Gastrocnemius medialis (tissue), 4 donors: ENCODE data around the gene BCL7A. TPM values are rescaled to one million over a fixed set of nuclear protein-coding genes. Genes with fewer than 3 reads are reported as not detected.

Source experiments
- ATAC-seq, 2 donors: fragments of 150-250 bp; one replicate each; pipeline ENCODE4 v1.9.1; 2016
- DNase-seq, 2 donors: peaks; one replicate each; pipeline ENCODE4 v3.0.0-alpha.2; 2019
- H3K27ac ChIP-seq, 4 donors: fragments of 200-600 bp; sonication (generic); 1 replicate in 1 of 4; 2 replicates in 3 of 4; pipeline ENCODE4 v1.5.1; 2016 to 2018; ENCODE audit warnings: mild to moderate bottlenecking in 2 of 4, moderate library complexity in 1 of 4
- H3K27me3 ChIP-seq, 3 donors: fragments of 200-600 bp; sonication (generic) in 2 of 3; 1 replicate in 1 of 3; 2 replicates in 2 of 3; pipeline versions ENCODE4 v1.5.1 to v1.6.0; 2016 to 2019; ENCODE audit warnings: mild to moderate bottlenecking in 1 of 3, moderate library complexity in 1 of 3
- H3K36me3 ChIP-seq, 2 donors: fragments of 200-600 bp; sonication (generic) in 1 of 2; one replicate each; pipeline ENCODE4 v1.5.1; 2017 to 2018
- H3K4me1 ChIP-seq, 2 donors: fragments of 200-600 bp; sonication (generic) in 1 of 2; one replicate each; pipeline ENCODE4 v1.5.1; 2016 to 2017; ENCODE audit warnings: mild to moderate bottlenecking in 2 of 2
- H3K4me3 ChIP-seq, 4 donors: fragments of 200-600 bp; sonication (generic) in 3 of 4; 1 replicate in 1 of 4; 2 replicates in 3 of 4; pipeline ENCODE4 v1.5.1; 2016 to 2019; ENCODE audit warnings: mild to moderate bottlenecking in 2 of 4
- H3K9me3 ChIP-seq, 3 donors: fragments of 200-600 bp; sonication (generic) in 2 of 3; 1 replicate in 1 of 3; 2 replicates in 2 of 3; pipeline ENCODE4 v1.5.1; 2016 to 2019
- CTCF ChIP-seq, 5 experiments: fragments of 450-650 bp in 3 of 5; fragments of 200-600 bp in 2 of 5; sonication (generic) in 2 of 5; IDR thresholded peaks in 4 of 5; conservative IDR thresholded peaks in 1 of 5; 1 replicate in 4 of 5; 2 replicates in 1 of 5; pipeline ENCODE4 v1.5.1; 2016 to 2019; ENCODE audit warnings: antibody characterized with exemption in 5 of 5, mild to moderate bottlenecking in 3 of 5, moderate library complexity in 3 of 5
- POLR2A ChIP-seq, 2 donors: fragments of 450-650 bp; IDR thresholded peaks; one replicate each; pipeline ENCODE4 v1.6.1; 2017; ENCODE audit warnings: antibody characterized with exemption in 2 of 2, mild to moderate bottlenecking in 2 of 2, moderate library complexity in 2 of 2
- in situ Hi-C, 4 donors: fragments of 200-750 bp; cut with MboI; loops; one replicate each; pipeline versions ENCODE4 v1.15.0 to v1.8.0; 2017; ENCODE audit warnings: low sequenced_read_pairs in 4 of 4
- intact Hi-C: fragments of 100-400 bp; cut with DNase I; formaldehyde crosslinking; loops from one replicate; pipeline ENCODE4 v1.15.1; 2023; ENCODE audit warnings: low total_unique reads
- total RNA-seq, 4 donors: library from RNA; depleted of rRNA; stranded (reverse); fragments of >200 nt; gene quantifications; one replicate each; pipeline versions ENCODE4 v1.1.0 to v1.2.3, GENCODE V29; 2016

Gene BCL7A
- total RNA-seq, 4 donors from 2014 or later: 9.8 to 23.5 (median 13.7) TPM

GRCh38 chr12:121980191-121980891 is 41.3 kb upstream of the BCL7A start:
- no peak for DNase-seq
- H3K9me3 ChIP-seq: no peaks in the 10 kb centered on the region
- no peaks in the 10 kb centered on the region for H3K36me3 ChIP-seq
- TF ChIP-seq POLR2A (IDR thresholded peaks at IDR 0.05): no peak
- TF ChIP-seq CTCF (IDR thresholded peaks at IDR 0.05 in 4 of 5, conservative IDR thresholded peaks at IDR 0.05 in 1 of 5): no peak
- intact Hi-C loops: no loop called here
- H3K4me3 ChIP-seq: no peak overlapping the region
- no peak for ATAC-seq
- no peak overlapping the region for H3K27ac ChIP-seq
- no peaks in the 10 kb centered on the region for H3K27me3 ChIP-seq
- H3K4me1 ChIP-seq: peaks cover 0 to under 1% of the 10 kb centered on the region in 2 donors
- in situ Hi-C loops: no loop called here

- intact Hi-C loops: no loop called here
These were observed 40.8 kb upstream of the BCL7A start for GRCh38 chr12:121980892-121981272.

GRCh38 chr12:121981456-121981855 is 40.2 kb upstream of the BCL7A start:
- H3K4me1 ChIP-seq: no peaks in the 10 kb centered on the region
- H3K4me3 ChIP-seq: no peak overlapping the region
- no peaks in the 10 kb centered on the region for H3K36me3 ChIP-seq
- no peaks in the 10 kb centered on the region for H3K27me3 ChIP-seq
- no peak overlapping the region for H3K27ac ChIP-seq
- no peak for ATAC-seq
- TF ChIP-seq POLR2A (IDR thresholded peaks at IDR 0.05) (no peak), CTCF (IDR thresholded peaks at IDR 0.05 in 4 of 5, conservative IDR thresholded peaks at IDR 0.05 in 1 of 5) (no peak)
- intact Hi-C loops (no loop called here), in situ Hi-C loops (no loop called here)
- H3K9me3 ChIP-seq: no peaks in the 10 kb centered on the region
- DNase-seq: no peak

More at GRCh38 chr12:121980892-121981272, 40.8 kb upstream of the BCL7A start:
- H3K27me3 ChIP-seq: no peaks in the 10 kb centered on the region
- H3K4me3 ChIP-seq: no peak overlapping the region
- no peaks in the 10 kb centered on the region for H3K36me3 ChIP-seq
- no peak for ATAC-seq
- TF ChIP-seq POLR2A (IDR thresholded peaks at IDR 0.05): no peak
- no peak for TF ChIP-seq CTCF (IDR thresholded peaks at IDR 0.05 in 4 of 5, conservative IDR thresholded peaks at IDR 0.05 in 1 of 5)
- no peaks in the 10 kb centered on the region for H3K4me1 ChIP-seq
- DNase-seq: no peak
- in situ Hi-C loops: no loop called here
- H3K9me3 ChIP-seq: no peaks in the 10 kb centered on the region
- H3K27ac ChIP-seq: no peak overlapping the region

- in situ Hi-C loops: no loop called here
- TF ChIP-seq POLR2A (IDR thresholded peaks at IDR 0.05) (no peak), CTCF (IDR thresholded peaks at IDR 0.05 in 4 of 5, conservative IDR thresholded peaks at IDR 0.05 in 1 of 5) (no peak)
- no peak for DNase-seq
These were observed 38.7 kb upstream of the BCL7A start for GRCh38 chr12:121982950-121983349.

More at GRCh38 chr12:121982950-121983349, 38.7 kb upstream of the BCL7A start:
- H3K4me3 ChIP-seq: no peak overlapping the region
- no peaks in the 10 kb centered on the region for H3K9me3 ChIP-seq
- intact Hi-C loops: no loop called here
- no peaks in the 10 kb centered on the region for H3K27me3 ChIP-seq
- no peak for ATAC-seq
- no peak overlapping the region for H3K27ac ChIP-seq
- H3K36me3 ChIP-seq: no peaks in the 10 kb centered on the region
- H3K4me1 ChIP-seq: no peaks in the 10 kb centered on the region
